IPS-NIHi11 (cell line): ENCODE measurements around the gene CCND1.
A peak's percentile ranks its signal among the peaks of the same experiment; 100 is the strongest.

ENCODE experiments used
- DNase-seq: peaks from one replicate; pipeline ENCODE4 v3.0.0; 2012; ENCODE audit warnings: mixed read lengths, low spot score

The CCND1 gene

GRCh38 chr11:69641681-69642548 lies 959 bp downstream of the CCND1 start:
- no peak for DNase-seq

- DNase-seq: no peak
Measured at GRCh38 chr11:69642549-69642912, 1.6 kb downstream of the CCND1 start.

- DNase-seq: peak; percentile 80
Measured at GRCh38 chr11:69642913-69643632, 2.1 kb downstream of the CCND1 start.

DNA sequence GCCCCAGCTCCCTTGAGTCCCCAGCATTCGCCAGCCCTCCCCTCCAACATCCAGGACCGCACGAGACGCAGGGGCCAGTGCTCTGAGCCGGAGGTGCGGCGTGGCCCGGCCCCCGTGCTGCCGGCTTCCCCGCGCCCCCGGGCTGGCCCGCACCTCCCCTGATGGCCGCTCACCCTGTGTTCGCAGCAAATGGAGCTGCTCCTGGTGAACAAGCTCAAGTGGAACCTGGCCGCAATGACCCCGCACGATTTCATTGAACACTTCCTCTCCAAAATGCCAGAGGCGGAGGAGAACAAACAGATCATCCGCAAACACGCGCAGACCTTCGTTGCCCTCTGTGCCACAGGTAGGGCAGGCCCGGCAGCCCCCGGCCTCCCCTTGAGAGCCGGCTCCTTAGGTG lies 2.7 kb downstream of the CCND1 start:
- DNase-seq: no peak

DNA sequence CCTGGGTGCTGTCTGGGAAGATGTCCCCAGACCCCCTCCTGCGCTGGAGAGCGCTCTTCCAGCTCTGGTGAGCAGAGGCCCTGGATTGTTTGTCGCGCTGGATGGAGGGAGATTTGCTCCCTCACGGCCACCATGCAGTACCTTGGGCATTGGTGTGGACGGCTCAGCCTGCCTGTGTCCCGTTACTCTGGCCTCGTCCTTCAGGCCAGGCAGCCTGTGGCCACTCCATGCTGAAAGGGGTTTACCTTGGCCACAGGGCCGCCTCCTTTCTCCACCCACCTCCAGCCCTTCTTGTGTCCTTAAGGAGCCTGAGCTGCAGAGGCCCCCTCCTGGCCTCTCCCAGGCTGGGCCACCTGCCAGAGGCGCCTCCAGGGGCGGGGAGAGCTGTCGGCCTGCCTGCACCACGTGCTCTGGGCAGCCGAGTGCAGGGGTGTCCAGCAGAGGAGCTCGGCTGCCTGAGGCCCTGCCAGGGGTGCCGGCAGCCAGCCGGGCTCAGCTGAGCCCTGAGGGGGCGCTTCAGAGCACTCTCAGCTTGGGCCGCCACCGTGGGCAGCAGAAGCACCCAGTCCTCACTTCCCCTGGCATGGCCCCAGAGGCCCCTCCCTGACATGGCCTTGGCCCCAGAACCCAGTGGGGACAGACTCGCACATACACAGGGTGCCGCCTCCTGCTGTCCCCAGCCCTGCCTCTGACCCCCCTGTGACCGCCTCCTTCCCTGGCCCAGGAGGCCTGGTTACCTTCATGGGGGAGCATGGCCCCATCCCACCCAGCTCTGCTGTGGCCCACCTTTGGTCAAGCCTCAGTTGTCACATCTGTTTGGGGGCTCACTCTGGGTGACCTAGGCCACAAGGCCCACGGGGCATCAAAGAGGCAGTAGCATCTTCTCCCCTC lies 3.4 kb downstream of the CCND1 start:
- DNase-seq: no peak

DNA sequence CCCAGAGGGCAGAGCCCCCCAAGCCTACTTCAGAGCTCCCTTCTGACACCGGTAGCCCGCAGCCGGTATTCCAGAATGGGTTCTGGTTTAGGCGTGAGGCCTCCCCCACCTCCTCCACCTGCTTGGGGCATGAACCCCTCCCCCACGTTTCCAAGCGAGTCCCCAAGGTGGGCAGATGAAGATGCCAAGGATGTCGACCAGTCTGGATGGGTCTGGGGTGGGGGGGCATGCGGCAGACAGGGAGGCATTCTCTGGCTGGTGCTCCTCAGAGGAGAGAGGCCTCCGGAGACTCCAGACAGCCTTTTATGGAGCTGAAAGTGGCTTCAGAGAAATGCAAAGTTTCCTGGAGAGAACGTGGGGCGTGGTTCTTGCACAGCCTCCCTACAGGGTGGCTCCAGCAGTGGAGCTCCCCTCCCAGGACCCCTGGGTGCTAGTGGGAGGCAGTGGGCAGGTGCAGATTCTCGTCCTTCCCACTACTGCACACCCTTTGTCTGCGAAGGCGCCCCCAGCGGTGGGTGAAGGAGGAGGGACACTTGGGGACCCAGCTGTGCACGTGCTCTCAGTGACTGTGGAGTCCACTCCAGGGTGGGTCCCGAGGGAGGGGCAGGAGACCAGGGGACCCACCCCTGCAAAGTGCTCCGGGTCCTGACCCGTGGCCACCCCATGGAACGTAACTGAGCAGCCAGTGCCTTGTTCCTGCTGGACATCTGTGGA lies 4.2 kb downstream of the CCND1 start:
- DNase-seq: no peak

- no peak for DNase-seq
Measured at GRCh38 chr11:69645801-69646492, 5.0 kb downstream of the CCND1 start.

DNA sequence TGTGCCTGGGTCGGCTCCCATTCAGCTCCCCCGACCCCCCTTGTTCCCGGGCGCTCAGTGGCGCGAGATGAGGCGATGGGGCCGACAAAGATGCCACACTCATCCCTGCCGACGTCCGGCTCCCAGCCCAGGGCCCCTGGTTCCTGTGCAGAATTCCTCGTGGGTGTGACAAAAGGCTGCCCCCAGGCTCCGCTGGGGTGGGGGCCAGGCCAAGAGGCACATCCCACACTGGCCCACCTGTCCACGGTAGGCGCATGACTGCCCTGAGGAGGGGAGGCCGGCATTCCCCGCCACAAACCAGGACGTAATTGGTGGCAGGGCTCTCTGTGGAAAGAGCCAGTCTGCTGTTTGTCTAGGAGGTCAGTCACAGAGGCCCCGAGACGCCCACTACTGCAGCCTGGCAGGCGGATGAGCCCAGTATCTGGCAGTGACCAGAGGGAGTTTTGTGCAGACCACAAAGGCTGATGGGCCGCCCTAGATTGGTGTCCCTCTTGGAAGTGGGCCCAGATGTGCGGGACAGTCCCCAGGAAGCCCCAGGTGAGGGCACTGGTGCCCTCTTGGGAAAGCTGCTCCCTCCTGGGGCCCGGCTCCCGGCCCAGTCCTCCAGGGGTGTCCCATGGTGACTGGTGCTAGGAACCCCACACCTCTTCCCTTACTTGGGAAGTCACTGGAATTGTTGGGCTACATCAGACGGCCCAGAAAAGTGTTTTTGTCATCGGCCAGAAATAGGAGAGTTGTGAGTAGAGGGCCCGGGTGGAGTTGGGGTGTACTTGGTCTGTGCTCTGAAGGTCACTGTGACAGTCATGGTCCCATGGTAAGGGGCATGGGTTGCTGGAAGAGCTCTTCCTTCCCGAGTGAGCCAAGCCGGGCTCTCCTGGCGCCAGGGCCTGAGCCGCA lies 5.8 kb downstream of the CCND1 start:
- DNase-seq: no peak

GRCh38 chr11:69647390-69647748 lies 6.4 kb downstream of the CCND1 start:
- DNase-seq: no peak

DNA sequence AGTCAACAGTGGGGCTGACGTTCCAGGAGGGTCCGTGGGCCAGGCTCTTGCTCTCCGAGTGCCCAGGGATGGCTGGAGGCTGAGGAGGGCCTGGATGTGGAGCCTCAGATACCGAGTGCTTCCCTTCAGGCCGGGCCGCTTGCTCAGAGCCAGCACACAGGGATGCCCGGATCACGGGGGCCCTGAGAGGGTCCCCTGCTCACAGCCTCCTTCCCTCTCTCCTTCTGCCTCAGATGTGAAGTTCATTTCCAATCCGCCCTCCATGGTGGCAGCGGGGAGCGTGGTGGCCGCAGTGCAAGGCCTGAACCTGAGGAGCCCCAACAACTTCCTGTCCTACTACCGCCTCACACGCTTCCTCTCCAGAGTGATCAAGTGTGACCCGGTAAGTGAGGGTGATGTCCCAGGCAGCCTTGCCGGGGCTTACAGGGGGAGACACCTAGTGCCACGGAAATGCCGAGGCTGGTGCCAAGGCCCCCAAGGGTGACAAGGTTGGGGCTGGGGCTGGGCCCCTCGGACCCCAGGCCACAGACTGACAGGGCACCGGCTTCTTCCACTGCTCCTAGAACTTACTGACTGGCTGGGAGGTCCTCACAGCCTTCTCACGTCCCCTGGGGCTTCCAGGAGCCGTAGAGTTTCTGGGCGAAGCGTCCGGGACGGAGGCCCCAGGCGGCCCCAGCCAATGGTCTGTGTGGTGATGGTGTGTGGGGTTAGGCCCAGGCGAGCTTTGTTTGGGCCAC lies 7.0 kb downstream of the CCND1 start:
- no peak for DNase-seq

DNA sequence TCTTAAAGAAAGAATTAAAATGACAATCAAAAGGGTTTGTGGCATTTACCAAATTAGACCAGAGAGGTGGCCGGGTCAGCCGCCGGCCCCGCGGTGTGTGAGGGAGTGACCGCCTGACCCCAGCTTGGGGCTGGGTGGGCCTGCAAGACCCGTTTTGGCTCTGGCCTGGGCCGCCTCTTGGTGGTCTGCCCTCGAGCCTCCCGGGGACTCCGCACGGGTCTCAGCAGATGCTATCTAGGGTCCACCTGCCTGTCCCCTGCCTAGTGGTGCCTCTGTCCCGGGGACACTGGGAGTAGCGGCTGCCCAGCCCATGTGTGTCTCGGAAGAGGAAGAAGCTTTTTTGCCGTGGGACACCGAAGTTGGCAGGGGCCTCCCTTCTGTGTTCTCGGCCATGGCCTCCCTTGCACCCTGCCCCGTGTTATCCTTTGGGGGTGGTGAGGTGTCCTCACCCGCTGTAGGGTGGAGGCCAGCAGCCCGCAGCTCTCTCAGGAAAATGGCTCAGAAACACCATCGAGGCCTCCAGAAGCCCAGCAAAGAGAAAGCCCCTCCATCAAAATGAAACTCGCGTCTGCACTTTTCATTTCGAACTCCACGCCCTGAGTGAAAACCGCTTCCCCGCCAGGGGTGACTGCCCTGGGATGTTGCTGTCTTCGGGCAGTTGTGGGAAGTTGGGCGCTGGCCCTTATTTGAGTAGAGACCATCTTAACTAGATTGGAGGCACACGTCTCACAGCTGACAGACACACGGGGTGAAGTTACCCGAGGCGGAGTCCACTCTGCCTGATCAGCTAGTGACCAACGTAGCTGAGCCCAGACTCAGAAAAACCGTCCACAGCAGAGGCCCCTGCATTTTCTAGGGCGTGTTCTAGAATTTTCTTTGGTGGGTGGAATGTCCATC lies 8.0 kb downstream of the CCND1 start:
- DNase-seq: no peak

GRCh38 chr11:69649576-69649900 lies 8.6 kb downstream of the CCND1 start:
- no peak for DNase-seq

DNA sequence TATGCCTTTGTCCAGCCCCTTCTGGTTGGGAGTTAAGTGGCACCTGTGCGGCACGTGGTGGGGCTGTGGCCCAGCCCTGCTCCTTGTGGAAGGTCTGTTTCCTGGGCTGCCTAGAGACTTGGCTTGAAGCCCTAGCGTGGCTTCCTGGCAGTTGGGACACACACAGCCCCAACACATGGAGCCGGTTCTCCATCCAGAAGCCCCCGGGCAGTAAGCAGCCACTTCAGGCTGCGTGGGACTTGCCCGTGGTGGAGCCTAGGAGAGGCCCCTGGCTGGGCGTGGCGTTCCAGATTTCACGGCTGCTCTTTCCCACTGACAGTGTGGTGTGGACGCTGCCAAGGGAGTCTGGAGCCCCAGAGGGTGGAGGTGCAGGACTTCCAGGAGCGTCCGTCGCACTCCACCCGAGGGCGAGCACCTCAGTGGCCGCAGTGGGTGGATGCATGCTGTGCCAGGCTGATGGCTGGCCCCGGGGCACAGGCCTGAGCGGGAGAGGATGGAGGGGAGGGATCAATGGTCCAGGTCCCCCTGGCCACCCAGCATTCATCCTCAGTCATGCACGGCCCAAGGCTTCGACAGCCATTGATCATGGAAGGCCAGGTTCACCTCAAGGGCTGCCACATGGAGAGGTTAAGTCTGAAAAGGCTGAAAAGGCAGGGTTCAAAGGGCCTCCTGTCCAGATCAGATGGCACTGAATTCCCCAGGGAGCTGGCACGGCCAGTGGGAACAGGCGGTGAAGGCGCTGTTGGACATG lies 9.3 kb downstream of the CCND1 start:
- DNase-seq: no peak

GRCh38 chr11:69650832-69651344 lies 9.9 kb downstream of the CCND1 start:
- no peak for DNase-seq

DNA sequence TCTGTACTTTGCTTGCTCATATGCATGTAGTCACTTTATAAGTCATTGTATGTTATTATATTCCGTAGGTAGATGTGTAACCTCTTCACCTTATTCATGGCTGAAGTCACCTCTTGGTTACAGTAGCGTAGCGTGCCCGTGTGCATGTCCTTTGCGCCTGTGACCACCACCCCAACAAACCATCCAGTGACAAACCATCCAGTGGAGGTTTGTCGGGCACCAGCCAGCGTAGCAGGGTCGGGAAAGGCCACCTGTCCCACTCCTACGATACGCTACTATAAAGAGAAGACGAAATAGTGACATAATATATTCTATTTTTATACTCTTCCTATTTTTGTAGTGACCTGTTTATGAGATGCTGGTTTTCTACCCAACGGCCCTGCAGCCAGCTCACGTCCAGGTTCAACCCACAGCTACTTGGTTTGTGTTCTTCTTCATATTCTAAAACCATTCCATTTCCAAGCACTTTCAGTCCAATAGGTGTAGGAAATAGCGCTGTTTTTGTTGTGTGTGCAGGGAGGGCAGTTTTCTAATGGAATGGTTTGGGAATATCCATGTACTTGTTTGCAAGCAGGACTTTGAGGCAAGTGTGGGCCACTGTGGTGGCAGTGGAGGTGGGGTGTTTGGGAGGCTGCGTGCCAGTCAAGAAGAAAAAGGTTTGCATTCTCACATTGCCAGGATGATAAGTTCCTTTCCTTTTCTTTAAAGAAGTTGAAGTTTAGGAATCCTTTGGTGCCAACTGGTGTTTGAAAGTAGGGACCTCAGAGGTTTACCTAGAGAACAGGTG lies 11.1 kb downstream of the CCND1 start:
- no peak for DNase-seq

- DNase-seq: no peak
Measured at GRCh38 chr11:69652999-69653398, 12.0 kb downstream of the CCND1 start.

DNA sequence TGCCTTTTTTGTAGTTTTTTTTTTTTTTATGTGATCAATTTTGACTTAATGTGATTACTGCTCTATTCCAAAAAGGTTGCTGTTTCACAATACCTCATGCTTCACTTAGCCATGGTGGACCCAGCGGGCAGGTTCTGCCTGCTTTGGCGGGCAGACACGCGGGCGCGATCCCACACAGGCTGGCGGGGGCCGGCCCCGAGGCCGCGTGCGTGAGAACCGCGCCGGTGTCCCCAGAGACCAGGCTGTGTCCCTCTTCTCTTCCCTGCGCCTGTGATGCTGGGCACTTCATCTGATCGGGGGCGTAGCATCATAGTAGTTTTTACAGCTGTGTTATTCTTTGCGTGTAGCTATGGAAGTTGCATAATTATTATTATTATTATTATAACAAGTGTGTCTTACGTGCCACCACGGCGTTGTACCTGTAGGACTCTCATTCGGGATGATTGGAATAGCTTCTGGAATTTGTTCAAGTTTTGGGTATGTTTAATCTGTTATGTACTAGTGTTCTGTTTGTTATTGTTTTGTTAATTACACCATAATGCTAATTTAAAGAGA lies 12.5 kb downstream of the CCND1 start:
- DNase-seq: no peak
